ENCODE measurements around the gene DRP2.
A peak's percentile ranks its signal among the peaks of the same experiment; 100 is the strongest.
"Not testable (repeated sequence)": the region's sequence is repeated elsewhere in the genome, so short reads cannot be mapped to it uniquely, and the experiment has no call there.

Gene DRP2, protein sequence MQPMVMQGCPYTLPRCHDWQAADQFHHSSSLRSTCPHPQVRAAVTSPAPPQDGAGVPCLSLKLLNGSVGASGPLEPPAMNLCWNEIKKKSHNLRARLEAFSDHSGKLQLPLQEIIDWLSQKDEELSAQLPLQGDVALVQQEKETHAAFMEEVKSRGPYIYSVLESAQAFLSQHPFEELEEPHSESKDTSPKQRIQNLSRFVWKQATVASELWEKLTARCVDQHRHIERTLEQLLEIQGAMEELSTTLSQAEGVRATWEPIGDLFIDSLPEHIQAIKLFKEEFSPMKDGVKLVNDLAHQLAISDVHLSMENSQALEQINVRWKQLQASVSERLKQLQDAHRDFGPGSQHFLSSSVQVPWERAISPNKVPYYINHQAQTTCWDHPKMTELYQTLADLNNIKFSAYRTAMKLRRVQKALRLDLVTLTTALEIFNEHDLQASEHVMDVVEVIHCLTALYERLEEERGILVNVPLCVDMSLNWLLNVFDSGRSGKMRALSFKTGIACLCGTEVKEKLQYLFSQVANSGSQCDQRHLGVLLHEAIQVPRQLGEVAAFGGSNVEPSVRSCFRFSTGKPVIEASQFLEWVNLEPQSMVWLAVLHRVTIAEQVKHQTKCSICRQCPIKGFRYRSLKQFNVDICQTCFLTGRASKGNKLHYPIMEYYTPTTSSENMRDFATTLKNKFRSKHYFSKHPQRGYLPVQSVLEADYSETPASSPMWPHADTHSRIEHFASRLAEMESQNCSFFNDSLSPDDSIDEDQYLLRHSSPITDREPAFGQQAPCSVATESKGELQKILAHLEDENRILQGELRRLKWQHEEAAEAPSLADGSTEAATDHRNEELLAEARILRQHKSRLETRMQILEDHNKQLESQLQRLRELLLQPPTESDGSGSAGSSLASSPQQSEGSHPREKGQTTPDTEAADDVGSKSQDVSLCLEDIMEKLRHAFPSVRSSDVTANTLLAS

DNA sequence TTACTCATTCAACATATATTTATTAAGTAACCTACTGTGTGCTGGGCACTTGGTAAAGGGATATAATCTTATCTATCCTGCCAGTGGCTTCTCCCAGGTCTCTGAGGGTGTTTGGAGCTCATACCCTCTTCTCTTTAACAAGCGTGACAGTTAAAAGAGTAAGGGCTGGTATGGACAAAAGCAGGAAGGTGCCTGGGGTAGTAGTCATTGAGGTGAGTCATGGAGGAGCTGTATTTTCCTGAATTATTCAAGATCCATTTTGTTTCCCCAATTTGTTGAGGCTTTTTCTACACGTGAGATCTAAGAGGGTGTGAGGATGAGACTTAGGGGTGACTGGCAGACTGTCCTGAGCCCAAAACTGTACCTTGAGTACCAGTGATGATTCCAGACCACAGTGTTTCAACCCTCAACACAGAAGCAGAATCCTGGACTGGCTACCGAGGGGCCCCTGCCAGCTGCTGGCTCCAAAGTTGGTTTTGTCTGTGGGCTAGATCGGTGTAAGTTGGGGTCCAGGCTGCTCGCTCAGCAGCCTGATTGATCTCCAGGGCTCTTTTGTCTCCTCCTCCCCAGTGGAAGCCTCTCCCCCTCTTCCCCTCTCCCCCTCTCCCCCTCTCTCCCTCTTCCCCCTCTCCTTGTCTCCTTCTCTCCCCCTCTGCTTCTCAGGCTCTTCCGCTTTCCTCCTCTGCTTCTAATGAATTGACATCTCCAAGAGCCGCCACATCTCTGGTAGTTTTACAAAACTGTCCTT, at the start of gene DRP2:
Gene DRP2 (plus strand): TSS at position 671 of the 748 bp plus-strand sequence. CDS start 11,862 bp downstream, outside the sequence.
- TF ChIP-seq, protein P1, sequence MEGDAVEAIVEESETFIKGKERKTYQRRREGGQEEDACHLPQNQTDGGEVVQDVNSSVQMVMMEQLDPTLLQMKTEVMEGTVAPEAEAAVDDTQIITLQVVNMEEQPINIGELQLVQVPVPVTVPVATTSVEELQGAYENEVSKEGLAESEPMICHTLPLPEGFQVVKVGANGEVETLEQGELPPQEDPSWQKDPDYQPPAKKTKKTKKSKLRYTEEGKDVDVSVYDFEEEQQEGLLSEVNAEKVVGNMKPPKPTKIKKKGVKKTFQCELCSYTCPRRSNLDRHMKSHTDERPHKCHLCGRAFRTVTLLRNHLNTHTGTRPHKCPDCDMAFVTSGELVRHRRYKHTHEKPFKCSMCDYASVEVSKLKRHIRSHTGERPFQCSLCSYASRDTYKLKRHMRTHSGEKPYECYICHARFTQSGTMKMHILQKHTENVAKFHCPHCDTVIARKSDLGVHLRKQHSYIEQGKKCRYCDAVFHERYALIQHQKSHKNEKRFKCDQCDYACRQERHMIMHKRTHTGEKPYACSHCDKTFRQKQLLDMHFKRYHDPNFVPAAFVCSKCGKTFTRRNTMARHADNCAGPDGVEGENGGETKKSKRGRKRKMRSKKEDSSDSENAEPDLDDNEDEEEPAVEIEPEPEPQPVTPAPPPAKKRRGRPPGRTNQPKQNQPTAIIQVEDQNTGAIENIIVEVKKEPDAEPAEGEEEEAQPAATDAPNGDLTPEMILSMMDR (IDR thresholded peaks at IDR 0.05; ENCODE audit: low read depth, low read length) = no peak
- H3K4me3 ChIP-seq (ENCODE audit: low read depth, low read length) = peak within 1 kb of the TSS; percentile 50

DNA sequence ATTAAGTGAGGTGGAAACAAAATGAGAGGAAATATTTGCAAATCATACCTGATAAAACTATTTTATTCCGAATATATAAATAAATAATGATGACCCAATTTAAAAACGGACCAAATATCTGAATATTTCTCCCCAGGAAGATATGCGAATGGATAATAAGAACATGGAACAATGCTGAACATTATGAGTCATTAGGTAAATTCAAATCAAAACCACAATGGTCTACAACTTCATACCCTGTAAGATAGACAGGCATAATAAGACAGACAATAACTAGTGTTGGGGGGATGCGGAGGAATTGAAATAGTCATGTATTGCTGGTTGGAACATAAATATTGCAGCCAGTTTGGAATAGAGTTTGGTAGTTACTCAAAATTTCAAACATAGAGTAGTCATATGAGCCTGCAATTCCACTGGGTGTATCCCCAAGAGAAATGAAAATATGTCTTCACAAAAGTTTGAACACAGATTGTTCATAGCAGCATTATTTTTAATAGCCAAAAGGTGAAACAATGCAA, 47.6 kb upstream of the DRP2 start:
- no peak overlapping the region for H3K4me3 ChIP-seq (ENCODE audit: low read depth, low read length)
- TF ChIP-seq, protein P1 (IDR thresholded peaks at IDR 0.05; ENCODE audit: low read depth, low read length) = no peak

DNA sequence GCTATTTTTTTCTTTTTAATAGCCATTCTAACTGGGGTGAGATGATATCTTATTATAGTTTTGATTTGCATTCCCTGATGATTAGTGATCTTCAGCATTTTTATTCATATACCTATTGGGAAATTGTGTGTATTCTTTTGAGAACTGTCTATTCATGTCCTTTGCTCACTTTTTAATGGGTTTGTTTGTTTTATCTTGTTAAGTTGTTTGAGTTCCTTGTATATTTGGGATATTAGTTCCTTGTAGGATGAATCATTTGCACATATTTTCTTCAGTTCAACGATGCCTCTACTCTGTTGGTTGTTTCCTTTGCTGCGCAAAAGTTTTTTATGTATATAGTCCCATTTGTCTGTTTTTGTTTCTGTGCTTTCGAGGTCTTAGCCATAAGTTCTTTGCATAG, 43.1 kb upstream of the DRP2 start:
- no peak overlapping the region for H3K4me3 ChIP-seq (ENCODE audit: low read depth, low read length)
- TF ChIP-seq, protein P1 (IDR thresholded peaks at IDR 0.05; ENCODE audit: low read depth, low read length) = no peak

DNA sequence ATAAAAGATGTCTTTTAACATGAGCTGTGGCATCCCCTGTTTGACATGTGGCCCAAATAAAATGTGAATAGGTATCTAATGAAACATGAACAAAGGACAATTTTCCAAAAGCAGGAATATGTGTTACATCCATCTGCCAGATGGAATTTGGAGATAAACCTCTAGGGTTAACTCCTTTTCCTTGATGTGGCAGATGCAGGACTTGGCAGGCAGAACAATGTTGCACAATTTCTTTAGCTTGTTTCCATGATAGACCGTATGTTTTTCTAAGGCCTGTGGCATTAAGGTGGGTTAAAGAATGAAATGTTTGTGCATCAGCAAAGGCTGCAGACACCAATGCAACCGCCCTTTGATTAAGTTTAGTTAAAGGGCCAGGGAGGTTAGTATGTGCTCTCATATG, 34.7 kb upstream of the DRP2 start:
- not testable (repeated sequence) for H3K4me3 ChIP-seq (ENCODE audit: low read depth, low read length)

DNA sequence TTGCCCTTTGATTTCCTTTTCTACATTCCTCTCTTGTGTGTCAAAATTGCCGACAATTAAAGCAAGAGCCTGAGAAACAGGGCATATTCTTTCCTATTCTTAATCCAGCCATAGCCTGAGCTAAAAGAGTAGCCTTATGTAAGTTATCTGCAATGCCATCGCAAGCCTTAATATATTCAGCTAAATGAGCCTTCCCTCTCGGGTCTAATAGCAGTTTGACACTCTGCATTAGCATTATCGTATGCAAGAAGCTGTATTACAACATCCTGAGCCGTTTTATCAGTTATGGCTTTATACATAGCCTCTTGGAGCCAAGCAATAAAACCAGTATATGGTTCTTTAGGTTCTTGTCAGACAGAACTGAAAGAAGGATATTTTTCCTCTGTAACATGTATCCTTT, 31.6 kb upstream of the DRP2 start:
- not testable (repeated sequence) for H3K4me3 ChIP-seq (ENCODE audit: low read depth, low read length)

DNA sequence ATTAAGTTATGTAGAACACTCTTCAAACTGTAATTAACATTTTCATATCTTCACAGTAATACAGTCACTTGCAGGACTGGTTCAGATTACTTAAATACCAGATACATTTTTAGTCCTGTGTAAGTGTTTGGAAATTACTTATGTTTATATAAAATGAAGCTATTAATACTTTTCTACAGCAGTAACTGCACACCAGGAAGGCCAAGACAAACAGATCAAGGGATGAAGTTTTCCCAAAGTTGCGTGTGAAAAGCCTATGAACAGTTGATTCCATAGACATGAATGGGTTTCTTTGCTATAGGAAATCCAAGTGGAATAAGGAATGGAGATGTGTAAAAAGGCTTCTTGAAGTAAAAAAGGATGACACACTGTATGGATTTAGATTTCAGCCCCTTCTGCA, 28.9 kb upstream of the DRP2 start:
- no peak overlapping the region for H3K4me3 ChIP-seq (ENCODE audit: low read depth, low read length)
- TF ChIP-seq, protein P1 (IDR thresholded peaks at IDR 0.05; ENCODE audit: low read depth, low read length) = no peak

DNA sequence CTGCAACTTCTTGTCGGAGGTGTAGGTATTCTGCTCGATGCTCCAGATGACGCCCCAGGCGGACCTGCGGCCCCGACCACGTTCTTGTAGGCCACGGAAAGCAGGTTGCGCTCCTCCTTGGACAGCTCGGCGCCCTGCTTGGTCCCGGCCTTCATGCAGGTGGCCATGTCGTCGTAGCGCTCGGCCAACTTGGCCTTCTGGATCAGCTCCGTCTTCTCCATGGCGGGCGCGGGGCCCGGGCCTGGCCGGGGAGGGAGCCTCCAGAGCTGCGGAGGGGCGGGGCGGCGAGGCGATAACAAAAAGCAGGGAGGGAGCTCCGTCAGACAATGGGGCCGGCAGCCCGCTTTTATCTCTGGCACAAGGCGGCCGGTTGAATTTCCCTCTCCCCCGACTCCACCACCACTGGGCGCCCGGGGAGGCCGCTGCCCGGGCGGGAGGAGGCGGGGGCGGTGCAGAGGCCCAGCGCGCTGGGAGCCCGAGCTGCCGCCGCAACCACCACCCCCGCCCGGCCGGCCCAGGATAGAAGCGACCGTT, 28.3 kb upstream of the DRP2 start:
- TF ChIP-seq, protein P1 (IDR thresholded peaks at IDR 0.05; ENCODE audit: low read depth, low read length) = no peak
- peak overlapping the region; percentile 12; the same call in 1 of the 2 replicates for H3K4me3 ChIP-seq (ENCODE audit: low read depth, low read length)
